ENCODE measurements around the gene PCNX1.

DNA sequence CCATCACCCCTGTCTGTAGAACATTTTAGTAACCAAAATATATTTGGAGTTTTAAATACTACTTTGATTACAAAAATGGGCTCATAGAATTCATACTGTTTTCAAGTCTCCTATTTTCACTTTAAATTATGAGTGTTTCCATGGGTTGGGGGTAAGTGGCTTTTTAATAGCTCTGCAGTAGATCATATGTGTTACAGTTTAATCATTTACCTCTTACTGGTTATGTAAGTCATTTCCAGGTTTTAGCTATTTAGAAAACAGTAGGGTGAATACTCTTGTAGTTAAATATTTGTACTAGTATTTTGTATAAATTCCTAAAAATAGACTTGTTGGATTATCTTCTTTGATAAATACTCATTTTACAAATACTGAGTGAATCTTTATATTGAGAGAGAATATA lies 8.2 kb downstream of the PCNX1 start:
- TF ChIP-seq, protein P1, sequence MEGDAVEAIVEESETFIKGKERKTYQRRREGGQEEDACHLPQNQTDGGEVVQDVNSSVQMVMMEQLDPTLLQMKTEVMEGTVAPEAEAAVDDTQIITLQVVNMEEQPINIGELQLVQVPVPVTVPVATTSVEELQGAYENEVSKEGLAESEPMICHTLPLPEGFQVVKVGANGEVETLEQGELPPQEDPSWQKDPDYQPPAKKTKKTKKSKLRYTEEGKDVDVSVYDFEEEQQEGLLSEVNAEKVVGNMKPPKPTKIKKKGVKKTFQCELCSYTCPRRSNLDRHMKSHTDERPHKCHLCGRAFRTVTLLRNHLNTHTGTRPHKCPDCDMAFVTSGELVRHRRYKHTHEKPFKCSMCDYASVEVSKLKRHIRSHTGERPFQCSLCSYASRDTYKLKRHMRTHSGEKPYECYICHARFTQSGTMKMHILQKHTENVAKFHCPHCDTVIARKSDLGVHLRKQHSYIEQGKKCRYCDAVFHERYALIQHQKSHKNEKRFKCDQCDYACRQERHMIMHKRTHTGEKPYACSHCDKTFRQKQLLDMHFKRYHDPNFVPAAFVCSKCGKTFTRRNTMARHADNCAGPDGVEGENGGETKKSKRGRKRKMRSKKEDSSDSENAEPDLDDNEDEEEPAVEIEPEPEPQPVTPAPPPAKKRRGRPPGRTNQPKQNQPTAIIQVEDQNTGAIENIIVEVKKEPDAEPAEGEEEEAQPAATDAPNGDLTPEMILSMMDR (IDR thresholded peaks at IDR 0.05), result no peak
- no peak for TF ChIP-seq POLR2A (IDR thresholded peaks at IDR 0.05)
